Spleen (tissue), 7 donors: ENCODE results near the gene RASEF.

Experiments used
- CTCF ChIP-seq, 11 experiments: fragments of 200-600 bp in 7 of 11; fragments of 450-650 bp in 4 of 11; sonication (generic) in 4 of 11; IDR thresholded peaks in 8 of 11; conservative IDR thresholded peaks in 3 of 11; 1 replicate in 7 of 11; 2 replicates in 4 of 11; pipeline versions ENCODE4 v1.4.0 to v1.8.0; 2016 to 2021; ENCODE audit warnings: antibody characterized with exemption in 11 of 11, inconsistent platforms in 4 of 11, mild to moderate bottlenecking in 1 of 11
- POLR2A ChIP-seq, 3 donors: fragments of 450-650 bp; IDR thresholded peaks; one replicate each; pipeline ENCODE4 v1.5.1; 2017; ENCODE audit warnings: antibody characterized with exemption in 3 of 3, mild to moderate bottlenecking in 1 of 3
- POLR2AphosphoS5 ChIP-seq, 3 donors: sonication (generic); formaldehyde crosslinking; IDR thresholded peaks; one replicate each; pipeline ENCODE4 v1.5.1; 2017; ENCODE audit warnings: antibody characterized with exemption in 3 of 3
- donor health status: DM: no; HTN: no; CAD: no; lungs with moderate emphysema.
- donor health status: DM: no; HTN: no; CAD: no.
- donor health status: DM: no; HTN: no; CAD: no.

DNA sequence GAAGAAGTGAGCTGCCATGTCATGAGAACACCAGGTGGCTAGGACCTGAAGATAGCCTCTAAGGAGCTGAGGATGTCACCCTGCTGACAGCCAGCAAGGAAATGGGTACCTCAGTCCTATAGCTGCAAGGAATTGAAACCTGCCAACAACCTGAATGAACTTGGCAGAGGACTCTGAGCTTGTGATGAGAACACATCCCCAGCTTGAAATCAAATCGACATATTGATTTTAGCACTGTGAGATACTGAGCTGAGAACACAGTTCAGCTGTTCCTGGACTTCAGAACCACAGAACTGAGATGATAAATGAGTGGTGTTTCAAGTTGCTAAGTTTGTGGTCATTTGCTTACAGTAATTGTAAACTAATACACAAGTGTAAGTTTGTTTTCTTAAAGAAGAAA is 5.5 kb upstream of the RASEF start:
- TF ChIP-seq CTCF (IDR thresholded peaks at IDR 0.05 in 8 of 11, conservative IDR thresholded peaks at IDR 0.05 in 3 of 11): no peak
- no peak for TF ChIP-seq POLR2A (IDR thresholded peaks at IDR 0.05)
- no peak for TF ChIP-seq POLR2AphosphoS5 (IDR thresholded peaks at IDR 0.05)
